ENCODE results near the gene MUC21. TPM values are rescaled to one million over a fixed set of nuclear protein-coding genes. Genes with fewer than 3 reads are reported as not detected.

Gene MUC21
- total RNA-seq, result under 1 TPM in 1 of 3 donors, not detected in 2; 0.12 TPM
- long read RNA-seq, donor 1, result 0 reads
- long read RNA-seq, donor 2, result 0 reads

- no peaks in the 10 kb centered on the region for H3K9me3 ChIP-seq
- H3K4me3 ChIP-seq, result no peak within 1 kb of the TSS
- peak; percentile 43 for ATAC-seq
- no peaks in the 10 kb centered on the region for H3K4me1 ChIP-seq (ENCODE audit: low read depth)
- no peak for DNase-seq
- no peaks in the 10 kb centered on the region for H3K36me3 ChIP-seq (ENCODE audit: low read depth)
- TF ChIP-seq CTCF (IDR thresholded peaks at IDR 0.05), result no peak
- intact Hi-C loops (cut with DNase I, micrococcal nuclease), result no loop called here
These were observed at the start of gene MUC21 for GRCh38 chr6:30983439-30983838. Gene MUC21, plus strand, starts transcription at chr6:30983718. Its CDS starts 241 bp downstream, at chr6:30983959.

GRCh38 chr6:30935018-30935417 lies 48.5 kb upstream of the MUC21 start:
- intact Hi-C loops (cut with DNase I, micrococcal nuclease), result no loop called here
- H3K4me1 ChIP-seq (ENCODE audit: low read depth), result no peaks in the 10 kb centered on the region
- H3K4me3 ChIP-seq, result no peak overlapping the region
- DNase-seq (no peak), ATAC-seq (no peak)
- H3K36me3 ChIP-seq (ENCODE audit: low read depth), result no peaks in the 10 kb centered on the region
- TF ChIP-seq CTCF (IDR thresholded peaks at IDR 0.05), result no peak
- no peaks in the 10 kb centered on the region for H3K9me3 ChIP-seq

- no peak overlapping the region for H3K4me3 ChIP-seq
- ATAC-seq (no peak), DNase-seq (no peak)
- TF ChIP-seq CTCF (IDR thresholded peaks at IDR 0.05), result no peak
- peaks cover 2% of the 10 kb centered on the region for H3K4me1 ChIP-seq (ENCODE audit: low read depth)
- H3K9me3 ChIP-seq, result no peaks in the 10 kb centered on the region
- no peaks in the 10 kb centered on the region for H3K36me3 ChIP-seq (ENCODE audit: low read depth)
- intact Hi-C loops (cut with DNase I, micrococcal nuclease), result no loop called here
These were observed 46.3 kb upstream of the MUC21 start for GRCh38 chr6:30937265-30937664.

GRCh38 chr6:30938730-30939129 lies 44.8 kb upstream of the MUC21 start:
- intact Hi-C loops (cut with DNase I, micrococcal nuclease), result no loop called here
- DNase-seq (no peak), ATAC-seq (no peak)
- Histone ChIP-seq H3K4me1 (ENCODE audit: low read depth) (peaks cover 6% of the 10 kb centered on the region), H3K36me3 (ENCODE audit: low read depth) (no peaks in the 10 kb centered on the region), H3K9me3 (no peaks in the 10 kb centered on the region), H3K4me3 (no peak overlapping the region)
- no peak for TF ChIP-seq CTCF (IDR thresholded peaks at IDR 0.05)

GRCh38 chr6:30939473-30939872 lies 44.0 kb upstream of the MUC21 start:
- no peaks in the 10 kb centered on the region for H3K36me3 ChIP-seq (ENCODE audit: low read depth)
- ATAC-seq (no peak), DNase-seq (no peak)
- no peak overlapping the region for H3K4me3 ChIP-seq
- no peaks in the 10 kb centered on the region for H3K9me3 ChIP-seq
- H3K4me1 ChIP-seq (ENCODE audit: low read depth), result peaks cover 6% of the 10 kb centered on the region
- intact Hi-C loops (cut with DNase I, micrococcal nuclease), result no loop called here
- no peak for TF ChIP-seq CTCF (IDR thresholded peaks at IDR 0.05)

All from mucosa of descending colon (tissue), 3 donors.